HG03103 (cell line): ENCODE measurements around the gene TSEN54.

Experiments
- ATAC-seq: cut with Tn5 transposase; IDR thresholded peaks from one replicate; pipeline ENCODE4 v1.9.1; 2021; ENCODE audit warnings: low read depth; ENCODE audit not compliant: unreplicated experiment

Gene TSEN54

DNA sequence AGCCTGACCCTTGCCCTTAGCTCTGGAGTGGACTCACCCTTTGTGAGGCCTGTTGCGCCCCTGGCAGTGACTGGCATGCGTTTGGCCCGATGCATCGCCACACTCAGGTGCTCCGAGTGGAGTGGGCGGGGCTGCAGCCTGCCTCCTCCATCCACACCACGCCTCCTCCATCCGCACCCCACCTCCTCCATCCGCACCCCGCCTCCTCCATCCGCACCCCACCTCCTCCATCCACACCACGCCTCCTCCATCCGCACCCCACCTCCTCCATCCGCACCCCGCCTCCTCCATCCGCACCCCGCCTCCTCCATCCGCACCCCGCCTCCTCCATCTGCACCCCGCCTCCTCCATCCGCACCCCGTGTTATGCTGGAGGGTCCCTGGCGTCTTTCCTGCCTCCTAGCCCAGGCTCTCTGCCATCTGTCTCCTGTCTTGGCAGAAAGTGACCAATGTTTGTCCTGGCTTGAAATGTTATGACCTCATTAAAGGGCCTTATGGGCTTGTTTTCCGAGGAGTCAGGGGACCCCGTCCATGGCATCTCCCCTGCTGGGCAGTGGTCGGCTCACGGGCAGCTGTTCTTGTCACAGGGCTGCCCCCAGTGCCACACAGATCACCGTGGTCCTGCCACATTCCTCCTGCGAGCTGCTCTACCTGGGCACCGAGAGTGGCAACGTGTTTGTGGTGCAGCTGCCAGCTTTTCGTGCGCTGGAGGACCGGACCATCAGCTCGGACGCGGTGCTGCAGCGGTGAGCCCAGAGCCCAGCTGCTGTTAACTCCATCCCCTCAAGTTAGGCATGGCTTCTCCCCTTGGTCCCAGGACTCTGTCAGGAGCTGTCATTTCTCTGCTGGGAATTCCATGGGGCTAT lies 42.6 kb downstream of the TSEN54 start:
- no peak for ATAC-seq

DNA sequence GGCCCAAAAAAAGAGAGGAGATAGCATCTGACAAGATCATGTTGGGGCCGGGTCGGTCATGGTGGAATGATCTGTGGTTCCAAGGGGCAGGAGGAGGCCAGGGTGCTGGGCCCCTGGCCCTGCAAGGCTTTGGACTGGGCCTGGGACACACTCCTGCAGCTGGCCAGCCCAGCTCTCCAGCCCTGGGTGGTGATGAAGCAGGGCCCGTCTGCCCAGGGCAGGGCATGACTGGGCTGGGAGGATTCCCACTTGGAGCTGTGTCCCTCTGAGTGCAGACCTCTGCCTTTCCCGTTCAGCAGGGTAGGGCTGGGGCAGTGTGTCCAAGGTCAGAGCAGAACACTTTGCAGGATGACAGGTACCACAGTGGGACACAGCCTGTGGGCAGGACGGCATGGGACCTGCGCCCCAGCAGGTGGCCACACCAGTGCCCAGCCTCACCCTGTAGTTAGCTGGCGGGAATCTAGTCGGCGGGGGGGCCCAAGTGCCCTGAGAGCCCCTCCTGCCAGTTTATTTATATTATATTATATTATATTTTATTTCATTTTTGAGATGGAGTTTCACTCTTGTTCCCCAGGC lies 43.7 kb downstream of the TSEN54 start:
- ATAC-seq = no peak

DNA sequence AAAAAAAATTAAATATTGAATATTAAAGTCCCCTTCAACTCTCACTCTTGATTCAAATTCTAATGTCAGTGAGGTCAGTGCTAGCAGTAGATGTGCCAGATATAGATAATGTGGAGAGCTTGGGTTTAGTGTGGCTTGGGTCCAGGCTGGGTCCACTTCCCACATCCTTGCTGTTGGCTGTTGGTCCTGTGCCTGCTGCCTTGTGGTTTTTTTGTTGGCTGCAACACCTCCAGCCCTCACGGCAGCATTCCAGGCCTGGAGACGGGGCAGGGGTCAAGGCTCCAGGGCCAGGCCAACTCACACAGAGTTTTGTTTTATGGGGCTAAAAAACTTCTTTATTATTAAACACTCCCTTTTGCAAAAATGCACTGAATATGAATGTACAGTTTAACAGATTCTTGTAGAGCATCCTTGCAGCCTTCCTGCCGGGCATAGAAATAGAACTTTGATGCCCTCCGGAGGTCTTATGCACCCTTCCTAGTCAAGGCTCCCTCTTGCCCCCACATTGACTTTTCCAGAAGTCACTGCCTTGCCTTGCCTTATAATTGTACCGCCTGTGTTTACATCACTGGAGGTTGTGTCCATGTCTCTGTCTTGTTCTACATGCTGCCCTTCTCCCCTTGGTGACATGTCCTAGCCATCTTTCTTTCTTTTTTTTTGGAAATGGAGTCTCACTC lies 45.7 kb downstream of the TSEN54 start:
- no peak for ATAC-seq

DNA sequence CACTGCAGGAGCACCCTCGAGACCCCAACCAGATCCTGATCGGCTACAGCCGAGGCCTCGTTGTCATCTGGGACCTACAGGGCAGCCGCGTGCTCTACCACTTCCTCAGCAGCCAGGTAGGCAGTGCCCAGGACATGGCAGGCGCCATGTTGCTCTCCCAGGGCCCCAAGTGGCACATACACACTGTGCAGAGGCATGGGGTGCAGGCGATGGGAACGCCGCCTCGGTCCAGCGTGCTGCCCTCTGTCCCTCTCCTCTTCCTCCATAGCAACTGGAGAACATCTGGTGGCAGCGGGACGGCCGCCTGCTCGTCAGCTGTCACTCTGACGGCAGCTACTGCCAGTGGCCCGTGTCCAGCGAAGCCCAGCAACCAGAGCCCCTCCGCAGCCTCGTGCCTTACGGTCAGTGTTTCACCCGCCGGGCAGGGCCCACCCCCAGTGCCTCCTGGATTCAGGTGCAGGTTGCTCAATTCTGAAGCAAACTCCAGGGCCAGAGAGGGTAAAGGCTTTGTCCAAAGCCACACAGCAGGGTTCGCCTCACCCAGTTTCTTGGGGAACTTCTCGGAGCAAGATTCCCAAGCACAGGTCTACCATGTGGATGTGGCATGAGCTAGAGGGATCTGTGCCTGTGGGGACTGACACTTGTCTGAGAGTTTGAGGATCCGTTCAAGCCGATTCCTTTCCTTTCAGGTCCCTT lies 46.9 kb downstream of the TSEN54 start:
- ATAC-seq = no peak

DNA sequence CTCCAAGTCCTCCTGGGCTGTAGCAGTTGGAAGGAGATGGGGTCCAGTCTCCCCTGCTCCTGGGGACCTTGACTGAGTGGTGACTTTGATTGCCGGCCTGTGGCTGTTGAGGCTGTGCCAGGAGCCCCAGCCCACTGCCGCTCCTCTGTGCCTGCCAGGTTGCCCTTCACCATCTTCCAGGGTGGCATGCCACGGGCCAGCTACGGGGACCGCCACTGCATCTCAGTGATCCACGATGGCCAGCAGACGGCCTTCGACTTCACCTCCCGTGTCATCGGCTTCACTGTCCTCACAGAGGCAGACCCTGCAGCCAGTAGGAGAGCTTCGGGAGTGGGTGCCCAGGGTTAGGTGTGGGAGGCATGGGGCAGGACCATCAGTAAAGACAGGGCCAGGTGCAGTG lies 47.9 kb downstream of the TSEN54 start:
- no peak for ATAC-seq

DNA sequence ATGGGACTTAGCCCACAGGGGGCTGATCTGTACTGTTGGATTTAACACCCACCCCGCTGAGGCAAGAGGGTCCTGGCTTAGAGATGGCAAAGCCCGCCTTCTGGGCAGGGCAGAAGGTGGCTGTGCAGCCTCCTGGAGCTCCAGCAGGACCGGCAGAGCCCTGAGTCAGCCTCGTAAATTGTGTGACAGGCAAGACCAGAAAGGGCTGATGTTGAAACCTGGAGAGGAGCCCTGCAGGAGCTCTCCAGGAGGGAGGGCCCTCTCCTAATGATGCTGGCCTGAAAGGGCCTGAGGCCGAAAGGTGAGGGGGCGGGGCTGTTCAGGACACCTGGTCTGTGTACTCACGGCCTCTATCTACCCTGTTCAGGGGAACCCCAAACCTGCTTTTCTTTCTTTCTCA lies 48.7 kb downstream of the TSEN54 start:
- no peak for ATAC-seq

DNA sequence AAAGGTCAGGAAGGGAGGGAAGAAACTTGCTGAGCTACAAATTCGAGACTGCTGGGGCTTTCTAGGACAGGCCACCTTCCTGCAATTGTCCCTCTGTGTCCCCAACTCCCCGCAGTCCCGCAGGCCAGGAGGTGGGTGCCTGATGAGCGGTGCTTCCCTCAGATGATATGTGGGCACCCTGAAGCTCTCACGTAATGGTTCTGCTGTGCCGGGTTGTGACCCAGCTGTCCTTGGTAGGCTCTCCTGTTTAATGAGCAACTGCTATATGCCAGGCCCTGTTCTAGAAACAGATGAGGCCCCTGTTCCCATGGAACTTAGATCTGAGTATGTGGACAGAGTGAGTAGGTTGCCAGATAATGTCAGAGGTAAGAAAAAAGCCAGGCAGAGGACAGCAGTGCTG lies 49.3 kb downstream of the TSEN54 start:
- no peak for ATAC-seq

DNA sequence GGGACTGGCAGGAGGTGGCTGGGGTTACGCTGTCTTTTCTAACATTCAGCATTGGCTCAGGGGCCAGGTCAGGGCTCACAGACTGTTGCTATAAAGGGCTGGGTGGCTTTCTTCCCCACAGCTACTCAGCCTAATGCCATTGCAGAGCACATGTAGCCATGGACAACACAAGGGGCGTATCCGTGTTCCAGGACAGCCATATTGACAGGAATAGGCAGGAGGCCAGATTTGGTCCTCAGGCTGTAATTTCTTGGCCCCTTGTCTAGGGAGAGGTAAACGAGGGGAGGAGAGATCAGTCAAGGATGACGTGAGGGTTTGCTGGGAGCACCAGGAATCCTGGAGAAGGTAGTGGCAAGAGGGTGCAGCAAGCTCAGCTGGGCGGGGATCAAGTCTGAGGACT lies 50.1 kb downstream of the TSEN54 start:
- no peak for ATAC-seq

DNA sequence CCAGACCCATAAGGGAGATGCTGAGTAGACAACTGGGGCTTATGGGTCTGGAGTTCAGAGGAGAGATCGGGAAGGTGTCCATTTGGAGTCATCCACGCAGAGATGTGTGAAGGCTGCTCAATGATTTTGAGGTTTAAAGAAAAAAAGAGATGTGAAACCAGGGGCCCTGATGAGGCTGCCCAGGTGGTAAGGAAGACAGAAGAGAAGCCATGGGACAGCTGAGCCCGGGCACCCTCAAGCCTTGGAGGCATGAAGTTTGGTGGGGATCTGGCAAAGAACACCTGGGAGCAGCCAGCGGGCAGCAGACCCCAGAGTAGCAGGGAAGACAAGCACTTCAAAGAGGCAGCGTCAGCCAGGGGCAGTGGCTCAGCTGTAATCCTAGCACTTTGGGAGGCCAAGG lies 50.5 kb downstream of the TSEN54 start:
- ATAC-seq = no peak

DNA sequence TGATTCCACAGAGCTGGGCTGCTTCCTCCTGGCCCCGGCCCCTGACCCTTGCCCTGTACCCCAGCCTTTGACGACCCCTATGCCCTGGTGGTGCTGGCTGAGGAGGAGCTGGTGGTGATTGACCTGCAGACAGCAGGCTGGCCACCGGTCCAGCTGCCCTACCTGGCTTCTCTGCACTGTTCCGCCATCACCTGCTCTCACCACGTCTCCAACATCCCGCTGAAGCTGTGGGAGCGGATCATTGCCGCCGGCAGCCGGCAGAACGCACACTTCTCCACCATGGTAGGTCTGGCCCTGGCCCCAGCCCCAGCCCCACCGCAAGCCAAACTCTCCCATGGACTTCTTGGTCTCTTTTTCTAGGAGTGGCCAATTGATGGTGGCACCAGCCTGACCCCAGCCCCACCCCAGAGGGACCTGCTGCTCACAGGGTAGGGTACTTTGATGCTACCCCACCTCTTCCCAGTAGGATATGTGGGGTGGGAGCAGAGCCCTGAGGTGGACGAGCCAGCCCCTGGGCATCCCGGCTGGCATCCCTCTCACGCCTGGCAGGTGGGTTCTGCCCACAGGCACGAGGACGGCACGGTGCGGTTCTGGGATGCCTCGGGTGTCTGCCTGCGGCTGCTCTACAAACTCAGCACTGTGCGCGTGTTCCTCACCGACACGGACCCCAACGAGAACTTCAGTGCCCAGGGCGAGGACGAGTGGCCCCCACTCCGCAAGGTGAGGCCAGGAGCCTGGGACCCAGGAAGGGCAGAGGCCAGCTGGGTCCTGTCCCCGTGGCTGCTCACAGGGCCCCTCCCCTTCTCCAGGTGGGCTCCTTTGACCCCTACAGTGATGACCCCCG lies 52.3 kb downstream of the TSEN54 start:
- ATAC-seq = no peak

DNA sequence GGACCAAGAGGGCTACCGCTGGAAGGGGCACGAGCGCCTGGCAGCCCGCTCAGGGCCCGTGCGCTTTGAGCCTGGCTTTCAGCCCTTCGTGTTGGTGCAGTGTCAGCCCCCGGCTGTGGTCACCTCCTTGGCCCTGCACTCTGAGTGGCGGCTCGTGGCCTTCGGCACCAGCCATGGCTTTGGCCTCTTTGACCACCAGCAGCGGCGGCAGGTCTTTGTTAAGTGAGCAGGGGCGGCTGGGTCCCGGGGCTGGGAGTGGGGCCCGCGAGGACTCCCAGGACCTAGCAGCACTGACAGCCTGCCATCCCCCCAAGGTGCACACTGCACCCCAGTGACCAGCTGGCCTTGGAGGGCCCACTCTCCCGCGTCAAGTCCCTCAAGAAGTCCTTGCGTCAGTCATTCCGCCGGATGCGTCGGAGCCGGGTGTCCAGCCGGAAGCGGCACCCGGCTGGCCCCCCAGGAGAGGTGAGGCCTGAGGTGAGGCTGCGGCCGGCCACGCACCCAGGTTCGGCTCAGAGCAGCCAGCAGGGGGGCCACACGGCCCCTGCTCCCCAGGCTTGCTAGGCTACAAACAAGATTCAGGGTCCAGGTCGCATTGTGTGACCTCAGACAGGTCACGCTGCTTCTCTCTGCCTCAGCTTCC lies 53.8 kb downstream of the TSEN54 start:
- no peak for ATAC-seq

DNA sequence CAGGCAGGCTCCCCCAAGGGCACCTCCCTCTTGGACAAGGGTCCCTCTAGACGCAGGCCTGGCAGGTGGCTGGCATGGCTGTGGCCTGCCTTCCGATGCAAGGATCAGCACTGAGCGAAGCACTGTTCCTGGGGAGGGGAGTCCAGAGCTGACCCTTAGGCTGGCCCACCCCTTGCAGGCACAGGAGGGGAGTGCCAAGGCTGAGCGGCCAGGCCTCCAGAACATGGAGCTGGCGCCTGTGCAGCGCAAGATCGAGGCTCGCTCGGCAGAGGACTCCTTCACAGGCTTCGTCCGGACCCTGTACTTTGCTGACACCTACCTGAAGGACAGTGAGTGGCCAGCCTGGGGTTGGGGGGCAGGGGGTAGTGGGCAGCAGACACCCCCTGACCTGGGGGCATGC lies 54.4 kb downstream of the TSEN54 start:
- ATAC-seq = no peak

DNA sequence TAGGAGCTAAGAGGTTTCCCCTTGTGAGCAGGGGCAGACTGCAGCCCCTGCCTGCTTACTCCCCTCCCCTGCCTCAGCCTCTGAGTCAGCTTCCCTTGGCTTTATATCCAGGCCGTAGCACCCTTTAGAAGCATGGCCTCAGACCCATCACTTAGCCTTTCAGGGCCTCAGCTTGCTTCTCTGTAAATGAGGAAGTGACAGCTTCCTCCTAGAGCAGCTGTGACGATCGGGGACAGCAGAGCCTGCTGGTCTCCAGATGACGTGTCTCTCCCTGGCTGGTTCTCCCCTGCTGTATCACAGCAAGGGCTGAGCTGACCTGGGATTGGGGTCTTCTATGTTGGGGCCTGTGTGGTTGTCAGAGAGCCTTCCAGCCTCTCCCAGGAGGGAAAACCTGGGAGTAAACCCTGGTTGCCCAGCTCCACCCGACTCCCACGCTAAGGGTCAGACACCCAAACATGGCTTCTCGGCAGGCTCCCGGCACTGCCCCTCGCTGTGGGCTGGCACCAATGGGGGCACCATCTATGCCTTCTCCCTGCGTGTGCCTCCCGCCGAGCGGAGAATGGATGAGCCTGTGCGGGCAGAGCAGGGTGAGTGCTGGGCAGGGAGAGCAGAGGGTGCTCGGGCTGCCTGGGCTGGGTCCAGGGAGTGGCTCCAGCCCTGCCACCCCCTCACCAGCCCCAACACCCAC lies 55.0 kb downstream of the TSEN54 start:
- no peak for ATAC-seq

DNA sequence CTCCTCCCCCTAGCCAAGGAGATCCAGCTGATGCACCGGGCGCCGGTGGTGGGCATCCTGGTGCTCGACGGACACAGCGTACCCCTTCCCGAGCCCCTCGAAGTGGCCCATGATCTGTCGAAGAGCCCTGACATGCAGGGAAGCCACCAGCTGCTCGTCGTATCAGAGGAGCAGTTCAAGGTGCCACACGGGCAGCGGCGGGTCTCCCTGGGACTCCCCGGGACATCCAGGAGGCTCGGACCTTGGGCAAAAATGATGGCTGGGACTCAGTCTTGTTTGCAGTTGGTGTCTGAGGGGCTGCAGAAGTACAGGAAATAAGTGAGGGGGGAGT lies 55.5 kb downstream of the TSEN54 start:
- no peak for ATAC-seq

DNA sequence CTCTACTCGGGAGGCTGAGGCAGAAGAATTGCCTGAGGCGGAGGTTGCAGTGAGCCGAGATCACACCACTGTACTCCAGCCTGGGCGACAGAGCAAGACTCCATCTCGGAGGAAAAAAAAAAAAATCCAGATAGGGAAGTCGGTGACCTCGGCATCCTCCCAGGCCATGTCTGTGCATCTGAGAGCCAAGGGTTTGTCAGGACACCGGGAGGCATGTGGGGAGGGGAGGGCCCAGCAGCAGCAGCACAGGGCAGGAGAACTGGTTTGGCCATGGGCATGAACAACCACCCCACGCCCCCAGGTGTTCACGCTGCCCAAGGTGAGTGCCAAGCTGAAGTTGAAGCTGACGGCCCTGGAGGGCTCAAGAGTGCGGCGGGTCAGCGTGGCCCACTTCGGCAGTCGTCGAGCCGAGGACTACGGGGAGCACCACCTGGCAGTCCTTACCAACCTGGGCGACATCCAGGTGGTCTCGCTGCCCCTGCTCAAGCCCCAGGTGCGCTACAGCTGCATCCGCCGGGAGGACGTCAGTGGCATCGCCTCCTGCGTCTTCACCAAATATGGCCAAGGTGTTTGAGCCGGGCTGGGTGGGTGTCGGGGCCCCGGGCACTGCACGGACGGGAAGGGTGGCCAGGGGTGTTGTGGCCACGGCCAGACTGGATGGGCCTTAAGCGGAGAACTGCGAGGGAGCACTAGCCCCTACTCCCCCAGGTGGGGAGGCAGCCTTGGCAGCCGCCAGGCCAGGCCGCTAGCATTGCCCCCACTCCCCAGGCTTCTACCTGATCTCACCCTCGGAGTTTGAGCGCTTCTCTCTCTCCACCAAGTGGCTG lies 56.6 kb downstream of the TSEN54 start:
- ATAC-seq = no peak

DNA sequence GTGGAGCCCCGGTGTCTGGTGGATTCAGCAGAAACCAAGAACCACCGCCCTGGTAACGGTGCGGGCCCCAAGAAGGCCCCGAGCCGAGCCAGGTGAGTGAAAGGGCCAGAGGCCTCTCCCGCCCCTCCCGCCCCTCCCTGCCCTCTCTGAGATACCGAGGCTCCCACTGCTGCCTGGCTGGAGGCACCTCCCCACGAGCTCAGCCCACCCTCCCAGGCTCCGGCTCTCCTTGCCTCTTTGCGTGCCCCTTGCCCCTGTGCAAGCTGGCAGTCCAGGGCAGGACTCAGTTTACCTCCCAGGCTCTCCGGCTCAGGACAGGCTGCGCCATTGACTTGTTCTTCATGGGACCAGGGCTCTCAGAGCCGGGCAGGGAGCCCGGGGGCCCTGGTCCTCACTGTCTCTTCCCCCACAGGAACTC lies 57.2 kb downstream of the TSEN54 start:
- ATAC-seq = no peak

DNA sequence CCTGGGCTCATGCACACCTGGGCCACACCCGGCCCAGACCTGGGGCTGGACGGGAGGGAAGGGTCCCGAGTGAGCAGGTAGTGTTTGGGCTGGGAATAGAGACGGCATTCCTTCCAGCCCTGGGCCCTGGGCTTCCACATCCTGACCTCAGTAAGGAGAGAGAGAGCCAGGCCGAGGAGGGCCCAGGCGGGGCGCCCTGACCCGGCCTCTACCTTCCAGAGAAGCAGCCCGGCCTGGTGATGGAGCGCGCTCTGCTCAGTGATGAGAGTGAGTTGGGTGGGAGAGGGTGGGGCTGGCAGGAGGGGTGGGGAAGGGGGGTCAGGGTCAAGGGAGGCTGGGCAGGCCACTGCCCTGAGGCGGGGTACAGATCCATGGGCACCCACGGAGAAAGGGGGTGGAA lies 57.7 kb downstream of the TSEN54 start:
- no peak for ATAC-seq
